H1 (cell line): ENCODE measurements around the gene ESD. TPM values are rescaled to one million over a fixed set of nuclear protein-coding genes. Genes with fewer than 3 reads are reported as not detected.

Experiments used
- CTCF ChIA-PET: fragments of 300-600 bp; sonication (Branson Sonifier 250); formaldehyde crosslinking; loops from one replicate; lab custom pipeline; 2021; ENCODE audit not compliant: partially characterized antibody; lab: Charles Lee
- POLR2A ChIA-PET: fragments of 300-600 bp; sonication (Branson Sonifier 250); formaldehyde crosslinking; loops from one replicate; lab custom pipeline; 2021; ENCODE audit warnings: inconsistent platforms; ENCODE audit not compliant: partially characterized antibody; lab: Charles Lee
- DNase-seq, 2 experiments: peaks; one replicate each; pipeline versions ENCODE4 v3.0.0 to v3.0.0-alpha.2; 2010 to 2022; ENCODE audit warnings: low spot score in 2 of 2, low read depth in 1 of 2, mixed read lengths in 1 of 2
- FAIRE-seq: peaks from 2 replicates; lab custom pipeline; 2011; peaks lifted over from hg19 to GRCh38; lab: Jason Lieb, UNC
- H2AFZ ChIP-seq: 2 replicates; pipeline ENCODE4 v1.8.1; 2012; ENCODE audit warnings: low read length, inconsistent platforms
- H2AK5ac ChIP-seq: 2 replicates; pipeline ENCODE4 v1.6.1; 2013; ENCODE audit warnings: low read depth, low read length
- H2BK120ac ChIP-seq: replicated peaks from 2 replicates; pipeline ENCODE3; 2013; ENCODE audit warnings: low read depth, low read length, inconsistent platforms
- H2BK12ac ChIP-seq: 2 replicates; pipeline ENCODE4 v1.6.1; 2013; ENCODE audit warnings: low read depth, low read length
- H2BK15ac ChIP-seq: 2 replicates; pipeline ENCODE4 v1.6.1; 2013; ENCODE audit warnings: low read length
- H2BK20ac ChIP-seq: 2 replicates; pipeline ENCODE4 v1.6.1; 2013; ENCODE audit warnings: low read length
- H2BK5ac ChIP-seq: 2 replicates; pipeline ENCODE4 v1.6.1; 2013; ENCODE audit warnings: low read depth, low read length
- H3K14ac ChIP-seq: 2 replicates; pipeline ENCODE4 v1.6.1; 2013; ENCODE audit warnings: inconsistent platforms; ENCODE audit not compliant: insufficient read length
- H3K18ac ChIP-seq: 2 replicates; pipeline ENCODE4 v1.6.1; 2013; ENCODE audit warnings: low read length; ENCODE audit errors: extremely low read depth
- H3K23ac ChIP-seq: 2 replicates; pipeline ENCODE4 v1.6.1; 2013; ENCODE audit warnings: inconsistent platforms; ENCODE audit not compliant: insufficient read length
- H3K23me2 ChIP-seq: 2 replicates; pipeline ENCODE4 v1.6.1; 2013; ENCODE audit warnings: low read depth, low read length
- H3K27ac ChIP-seq: 2 replicates; pipeline ENCODE4 v1.6.1; 2011; ENCODE audit warnings: low read depth, low read length, inconsistent platforms
- H3K27me3 ChIP-seq, 4 experiments: replicated peaks in 1 of 4; 1 replicate in 1 of 4; 2 replicates in 3 of 4; pipeline versions ENCODE4 v1.6.1 to v1.8.1; 2011 to 2013; ENCODE audit warnings: low read length in 3 of 4, mild to moderate bottlenecking in 3 of 4, inconsistent platforms in 2 of 4, mixed read lengths in 2 of 4, moderate library complexity in 1 of 4; ENCODE audit not compliant: control insufficient read depth in 3 of 4, insufficient read depth in 3 of 4; ENCODE audit errors: extremely low read depth in 1 of 4
- H3K36me3 ChIP-seq, 4 experiments: 2 replicates each; pipeline versions ENCODE4 v1.6.1 to v1.8.1; 2011 to 2013; ENCODE audit warnings: mild to moderate bottlenecking in 4 of 4, low read length in 3 of 4, moderate library complexity in 2 of 4, control low read depth in 1 of 4, inconsistent platforms in 1 of 4; ENCODE audit not compliant: insufficient read depth in 4 of 4, control insufficient read depth in 2 of 4
- H3K4ac ChIP-seq: replicated peaks from 2 replicates; pipeline ENCODE3; 2013; ENCODE audit warnings: low read length, low read depth, mixed read lengths, inconsistent platforms; ENCODE audit not compliant: insufficient read length
- H3K4me1 ChIP-seq, 4 experiments: replicated peaks in 1 of 4; 1 replicate in 1 of 4; 2 replicates in 3 of 4; pipeline versions ENCODE4 v1.6.1 to v1.8.1; 2011 to 2013; ENCODE audit warnings: low read length in 3 of 4, inconsistent platforms in 2 of 4, mixed read lengths in 1 of 4; ENCODE audit not compliant: insufficient read depth in 4 of 4, control insufficient read depth in 3 of 4
- H3K4me2 ChIP-seq, 2 experiments: 2 replicates each; pipeline versions ENCODE4 v1.6.1 to v1.8.1; 2011 to 2013; ENCODE audit warnings: low read depth in 2 of 2, low read length in 2 of 2, control low read depth in 1 of 2, inconsistent platforms in 1 of 2, mild to moderate bottlenecking in 1 of 2; ENCODE audit not compliant: insufficient read depth in 1 of 2
- H3K4me3 ChIP-seq, 4 experiments: fragments of 200-600, 300-600 bp in 1 of 4; sonication (generic), shearing (Covaris generic), sonication (Bioruptor Twin) in 1 of 4; 2 replicates each; pipeline versions ENCODE4 v1.5.1 to v1.8.1; 2011 to 2016; ENCODE audit warnings: low read length in 4 of 4, low read depth in 3 of 4, control low read depth in 2 of 4, inconsistent platforms in 2 of 4, mild to moderate bottlenecking in 2 of 4, mixed read lengths in 1 of 4, moderate library complexity in 1 of 4; ENCODE audit not compliant: insufficient read depth in 2 of 4; ENCODE audit errors: extremely low read depth in 1 of 4
- H3K56ac ChIP-seq: replicated peaks from 2 replicates; pipeline ENCODE3; 2013; ENCODE audit warnings: low read depth, mild to moderate bottlenecking, mixed read lengths, low read length, inconsistent platforms; ENCODE audit not compliant: insufficient read length
- H3K79me1 ChIP-seq: 2 replicates; pipeline ENCODE4 v1.6.1; 2013; ENCODE audit warnings: low read depth, low read length, control low read depth
- H3K79me2 ChIP-seq, 2 experiments: 2 replicates each; pipeline versions ENCODE4 v1.6.1 to v1.8.1; 2012 to 2013; ENCODE audit warnings: low read length in 2 of 2, mild to moderate bottlenecking in 2 of 2, inconsistent platforms in 1 of 2; ENCODE audit not compliant: insufficient read depth in 2 of 2, control insufficient read depth in 1 of 2
- H3K9ac ChIP-seq, 4 experiments: replicated peaks in 1 of 4; 1 replicate in 1 of 4; 2 replicates in 3 of 4; pipeline versions ENCODE4 v1.6.1 to v1.8.1; 2011 to 2013; ENCODE audit warnings: low read depth in 3 of 4, low read length in 3 of 4, control low read depth in 2 of 4, mild to moderate bottlenecking in 2 of 4, moderate library complexity in 2 of 4, inconsistent platforms in 1 of 4; ENCODE audit errors: extremely low read depth in 1 of 4
- H3K9me3 ChIP-seq, 2 experiments: 2 replicates each; pipeline versions ENCODE4 v1.6.1 to v1.8.1; 2012 to 2013; ENCODE audit warnings: mild to moderate bottlenecking in 2 of 2, moderate library complexity in 2 of 2, control low read depth in 1 of 2, inconsistent platforms in 1 of 2, low read depth in 1 of 2, low read length in 1 of 2, mixed read lengths in 1 of 2; ENCODE audit not compliant: insufficient read depth in 2 of 2
- H4K20me1 ChIP-seq, 2 experiments: replicated peaks in 1 of 2; 2 replicates each; pipeline versions ENCODE3 to v1.8.1; 2011 to 2013; ENCODE audit warnings: inconsistent platforms in 2 of 2, low read length in 2 of 2, mild to moderate bottlenecking in 1 of 2; ENCODE audit not compliant: insufficient read depth in 2 of 2, control insufficient read depth in 1 of 2
- H4K5ac ChIP-seq: 2 replicates; pipeline ENCODE4 v1.6.1; 2013; ENCODE audit warnings: low read length, low read depth, mixed read lengths, inconsistent platforms; ENCODE audit not compliant: insufficient read length
- H4K8ac ChIP-seq: 2 replicates; pipeline ENCODE4 v1.8.0; 2013; ENCODE audit warnings: mild to moderate bottlenecking, moderate library complexity, low read length, inconsistent platforms; ENCODE audit not compliant: insufficient read depth; ENCODE audit errors: extremely low read depth
- H4K91ac ChIP-seq: replicated peaks from 2 replicates; pipeline ENCODE3; 2013; ENCODE audit warnings: low read length, mixed read lengths, inconsistent platforms; ENCODE audit not compliant: insufficient read length
- ASH2L ChIP-seq: fragments of 200-600, 300-600 bp; sonication (generic); IDR thresholded peaks from one replicate; pipeline ENCODE4 v1.7.1; 2017; ENCODE audit warnings: low read length
- CREB1 ChIP-seq: IDR thresholded peaks from 2 replicates; pipeline ENCODE4 v1.6.1; 2012; ENCODE audit warnings: inconsistent platforms
- EGR1 ChIP-seq: IDR thresholded peaks from 2 replicates; pipeline ENCODE4 v1.6.1; 2011; ENCODE audit warnings: low read depth, low read length, borderline replicate concordance
- POU5F1 ChIP-seq: IDR thresholded peaks from 2 replicates; pipeline ENCODE4 v1.6.1; 2011; ENCODE audit warnings: low read depth, mild to moderate bottlenecking, low read length, moderate library complexity
- WGBS, 2 experiments: shearing (Covaris generic) in 1 of 2; methylation state at CpG; one replicate each; pipeline versions ENCODE4 v1.1.6 to v1.1.7; 2013 to 2015; ENCODE audit warnings: low lambda C conversion rate in 2 of 2, mixed read lengths in 2 of 2, inconsistent platforms in 1 of 2, low coverage in 1 of 2, missing lambda C conversion rate in 1 of 2; ENCODE audit not compliant: insufficient replicate concordance in 2 of 2, insufficient coverage in 1 of 2, insufficient read length in 1 of 2; ENCODE audit errors: extremely low coverage in 1 of 2, missing lambda C conversion rate in 1 of 2; 5-methylcytosine and 5-hydroxymethylcytosine counted together
- polyA plus RNA-seq, 7 experiments: library from polyadenylated mRNA; depleted of rRNA in 3 of 7; stranded (reverse) in 5 of 7; unstranded in 2 of 7; fragments of >200 nt in 5 of 7; fragments of 200-250 nt in 2 of 7; gene quantifications; 1 replicate in 5 of 7; 2 replicates in 1 of 7; 4 replicates in 1 of 7; pipeline versions ENCODE4 v1.2.1 to v1.2.3, GENCODE V29; 2011 to 2013; ENCODE audit warnings: missing spikeins in 2 of 7, mixed read lengths in 2 of 7
- total RNA-seq: library from RNA; stranded (reverse); fragmentation: NEBNext Ultra II Directional; extraction: Animal tissue kit (Norgen Biotek cat#: 25700); gene quantifications from 2 replicates; pipeline ENCODE4 v1.2.1, GENCODE V29; 2021

The ESD gene
- total and polyA plus RNA-seq, 2 of the 8 experiments (the other 6 are each of a cell fraction or from before 2014, with no cell fraction given) = 40.3 to 55.8 TPM

DNA sequence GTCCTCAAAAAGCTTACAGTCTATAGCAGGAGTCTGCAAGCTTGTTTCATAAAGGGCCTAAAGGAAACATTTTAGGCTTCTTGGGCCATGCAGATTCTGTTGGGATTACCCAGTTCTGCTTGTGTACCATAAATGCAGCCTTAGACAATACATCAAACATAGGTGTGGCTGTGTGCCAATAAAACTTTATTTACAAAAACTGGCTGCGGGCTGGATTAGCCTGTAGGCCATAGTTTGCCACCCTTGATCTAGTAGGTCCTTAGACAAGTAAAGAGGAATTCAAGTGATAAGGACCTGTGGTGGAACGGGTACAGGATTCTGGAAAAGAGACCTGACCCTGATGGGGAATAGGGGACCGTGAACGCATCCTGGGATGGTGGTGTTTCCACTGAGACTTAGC lies 51.9 kb downstream of the ESD start:
- H4K91ac ChIP-seq = no peak overlapping the region
- no peak overlapping the region for H3K4me3 ChIP-seq
- no peak overlapping the region for H3K14ac ChIP-seq
- H4K5ac ChIP-seq = no peak overlapping the region
- H4K20me1 ChIP-seq = no peaks in the 10 kb centered on the region
- H2BK120ac ChIP-seq = no peak overlapping the region
- H3K27me3 ChIP-seq = no peaks in the 10 kb centered on the region
- H3K27ac ChIP-seq = no peak overlapping the region
- no peak overlapping the region for H3K23ac ChIP-seq
- FAIRE-seq (no peak), DNase-seq (no peak)
- no peak overlapping the region for H2BK5ac ChIP-seq
- no peaks in the 10 kb centered on the region for H3K36me3 ChIP-seq
- whole genome bisulfite sequencing, 2 experiments = 90% methylated on average over 4 of the region's 4 CpGs; no CpG with 5 or more reads in 1 of the 2 experiments
- H3K9me3 ChIP-seq = no peaks in the 10 kb centered on the region
- H3K4ac ChIP-seq = no peak overlapping the region
- CTCF ChIA-PET = interaction anchor here (1.3 kb wide), 1 partner anchor 20 kb away, joined by 3 read pairs; no protein-coding TSS in a partner anchor
- H2BK12ac ChIP-seq = no peak overlapping the region
- no peak overlapping the region for H2BK15ac ChIP-seq
- H3K4me2 ChIP-seq = no peak overlapping the region
- no peak overlapping the region for H3K18ac ChIP-seq
- no peak overlapping the region for H4K8ac ChIP-seq
- no peaks in the 10 kb centered on the region for H3K79me1 ChIP-seq
- H3K9ac ChIP-seq = no peak overlapping the region
- H3K79me2 ChIP-seq = no peaks in the 10 kb centered on the region
- H3K23me2 ChIP-seq = no peaks in the 10 kb centered on the region
- H2AFZ ChIP-seq = no peak overlapping the region
- no peak overlapping the region for H3K56ac ChIP-seq
- no peak overlapping the region for H2BK20ac ChIP-seq
- H2AK5ac ChIP-seq = no peak overlapping the region
- H3K4me1 ChIP-seq = no peaks in the 10 kb centered on the region
- POLR2A ChIA-PET = interaction anchor here (0.8 kb wide), 1 partner anchor 9 kb away, joined by 3 read pairs; no protein-coding TSS in a partner anchor
- no peak for TF ChIP-seq CREB1
- TF ChIP-seq POU5F1 = no peak
- TF ChIP-seq EGR1 = no peak
- no peak for TF ChIP-seq ASH2L
